NCI-H345 treated with DMSO at 0.1 percent for 48 hours (cell line): ENCODE results near the gene UBE4B.
"Not testable (repeated sequence)": the region's sequence is repeated elsewhere in the genome, so short reads cannot be mapped to it uniquely, and the experiment has no call there.

Experiments used
- DNase-seq: peaks from one replicate; lab custom pipeline; 2025; ENCODE audit not compliant: unreplicated experiment; lab: John Stamatoyannopoulos, UW

The UBE4B gene

GRCh38 chr1:10170239-10170574, 137.4 kb downstream of the UBE4B start:
- DNase-seq = no peak

DNA sequence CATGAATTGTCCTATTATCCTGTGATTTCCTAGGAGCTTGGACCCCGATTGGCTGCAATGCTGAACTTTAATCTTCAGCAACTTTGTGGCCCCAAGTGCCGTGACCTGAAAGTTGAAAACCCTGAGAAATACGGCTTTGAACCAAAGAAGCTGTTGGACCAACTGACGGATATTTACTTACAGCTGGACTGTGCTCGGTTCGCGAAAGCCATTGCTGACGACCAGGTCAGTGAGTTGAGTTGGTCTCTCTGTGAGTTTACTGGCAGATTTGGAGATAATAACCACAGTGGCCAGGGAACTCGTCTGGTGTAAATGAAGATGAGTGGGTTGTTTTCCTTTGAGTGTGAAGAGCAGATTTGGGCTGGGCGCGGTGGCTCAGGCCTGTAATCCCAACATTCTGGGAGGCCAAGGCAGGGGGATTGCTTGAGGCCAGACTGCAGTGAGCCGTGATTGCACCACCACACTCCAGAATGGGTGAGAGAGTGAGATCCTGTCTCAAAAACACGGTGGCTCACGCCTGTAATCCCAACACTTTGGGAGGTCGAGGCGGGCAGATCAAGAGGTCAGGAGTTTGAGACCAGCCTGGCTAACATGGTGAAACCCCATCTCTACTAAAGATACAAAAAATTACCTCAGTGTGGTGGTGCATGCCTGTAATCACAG, 138.5 kb downstream of the UBE4B start:
- DNase-seq = no peak

GRCh38 chr1:10171995-10172669, 139.4 kb downstream of the UBE4B start:
- DNase-seq = no peak

- DNase-seq = no peak
These were observed 140.8 kb downstream of the UBE4B start for GRCh38 chr1:10173582-10173981.

DNA sequence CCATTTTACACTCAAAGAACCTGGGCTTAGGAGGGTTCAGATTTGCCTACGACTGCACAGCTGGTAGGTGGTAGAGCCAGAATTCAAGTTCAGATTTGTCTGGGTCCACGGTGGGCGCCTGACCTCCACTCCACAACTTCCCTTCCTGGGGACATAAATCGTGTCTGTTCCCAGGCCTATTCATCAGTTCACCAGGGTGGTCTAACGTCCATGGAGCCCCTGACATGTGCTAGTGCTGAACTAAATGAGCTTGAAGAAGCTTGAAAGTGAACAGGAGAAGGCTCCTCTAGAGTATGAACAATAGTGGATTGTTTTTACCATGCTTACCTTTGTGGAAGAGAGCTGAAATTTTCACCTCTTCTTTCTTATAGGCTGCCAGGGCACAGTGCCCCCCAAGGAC, 145.1 kb downstream of the UBE4B start:
- DNase-seq = no peak

DNA sequence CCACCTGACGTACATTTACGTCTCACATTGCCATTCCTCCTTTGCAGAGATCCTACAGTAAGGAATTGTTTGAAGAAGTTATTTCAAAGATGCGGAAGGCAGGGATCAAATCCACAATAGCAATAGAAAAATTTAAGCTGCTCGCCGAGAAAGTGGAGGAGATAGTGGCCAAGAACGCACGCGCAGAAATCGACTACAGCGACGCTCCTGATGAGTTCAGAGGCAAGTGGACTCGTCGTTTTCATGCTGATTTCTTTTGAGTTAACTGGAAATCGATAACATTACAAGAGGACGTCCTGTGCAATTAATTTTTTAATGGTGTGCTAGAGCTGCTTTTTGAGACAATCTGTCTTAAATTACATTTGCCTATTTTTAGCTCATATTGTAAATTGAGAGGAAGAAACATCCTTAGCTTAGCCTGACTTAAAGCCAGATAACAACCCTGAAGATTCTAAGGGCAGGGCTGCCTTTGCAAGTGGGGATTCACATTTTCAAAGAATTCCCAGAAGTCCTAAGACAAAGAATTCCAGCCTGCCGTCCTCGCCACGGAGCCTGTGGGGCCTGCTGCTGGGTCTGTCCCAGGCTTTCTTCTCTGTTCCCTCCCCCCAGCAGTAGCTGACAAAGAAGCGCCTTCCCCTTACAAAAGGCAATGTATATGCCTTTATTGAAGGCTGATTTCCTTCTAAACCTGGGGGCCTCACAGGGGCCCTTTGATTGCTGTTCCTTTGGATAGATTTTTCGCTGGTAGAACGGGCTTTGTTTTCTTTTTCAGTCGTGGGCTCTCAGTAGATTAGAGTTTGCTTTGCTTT, 146.0 kb downstream of the UBE4B start:
- no peak for DNase-seq

GRCh38 chr1:10179406-10180091, 146.8 kb downstream of the UBE4B start:
- DNase-seq = no peak

DNA sequence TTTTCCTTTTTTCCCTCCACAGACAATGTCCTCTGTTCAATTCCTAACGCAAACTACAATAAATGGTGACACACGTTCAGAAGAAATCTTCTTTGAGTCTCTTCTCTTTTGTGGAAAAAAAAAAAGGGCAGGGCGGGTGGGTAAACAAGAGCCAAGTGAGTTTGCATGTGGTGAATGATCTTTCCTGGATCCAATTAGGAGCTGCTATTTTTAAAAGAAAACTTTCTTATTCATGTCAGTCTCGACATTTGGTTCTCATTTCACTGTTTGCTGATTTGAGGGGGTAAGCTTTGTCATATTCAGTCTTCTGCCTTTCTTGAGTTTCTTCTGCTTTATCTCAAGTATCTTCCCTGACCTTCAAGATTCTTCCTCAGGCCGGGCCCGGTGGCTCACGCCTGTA, 148.4 kb downstream of the UBE4B start:
- no peak for DNase-seq

- DNase-seq = no peak
These were observed 153.0 kb downstream of the UBE4B start for GRCh38 chr1:10185759-10186158.

DNA sequence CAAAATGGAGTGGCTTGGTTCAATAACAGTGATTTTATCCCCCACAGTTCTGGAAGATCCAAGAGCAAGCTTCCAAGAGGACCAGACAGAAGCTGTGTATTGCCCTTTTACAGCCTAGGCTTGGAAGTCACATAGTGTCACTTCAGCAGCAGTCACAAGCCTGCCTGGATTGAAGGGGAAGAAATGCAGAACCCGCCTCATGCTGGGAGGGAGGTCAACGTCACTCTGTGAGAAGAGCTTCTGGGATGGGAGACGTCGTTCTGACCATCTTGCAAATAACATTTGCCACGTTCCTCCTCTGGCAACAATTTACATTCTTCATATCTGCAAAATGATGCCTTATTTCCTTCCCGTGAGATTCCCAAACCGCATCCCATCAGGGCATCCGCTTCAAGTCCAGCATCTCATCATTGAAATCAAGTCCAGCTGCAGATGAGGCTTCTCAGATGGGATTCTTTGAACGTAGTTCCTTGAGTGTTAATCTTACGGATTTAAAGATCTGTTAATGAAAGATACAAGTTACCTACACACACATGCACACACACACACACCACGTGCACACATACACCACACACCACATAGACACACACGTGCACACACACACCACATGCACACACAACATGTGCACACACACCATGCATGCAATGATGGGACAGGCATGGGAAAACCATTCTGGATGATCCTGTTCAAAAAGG, 153.7 kb downstream of the UBE4B start:
- DNase-seq = no peak

- DNase-seq = no peak
These were observed 154.2 kb downstream of the UBE4B start for GRCh38 chr1:10187026-10187334.

- DNase-seq = no peak
These were observed 155.4 kb downstream of the UBE4B start for GRCh38 chr1:10188133-10188650.

GRCh38 chr1:10189659-10190058, 156.9 kb downstream of the UBE4B start:
- no peak for DNase-seq

DNA sequence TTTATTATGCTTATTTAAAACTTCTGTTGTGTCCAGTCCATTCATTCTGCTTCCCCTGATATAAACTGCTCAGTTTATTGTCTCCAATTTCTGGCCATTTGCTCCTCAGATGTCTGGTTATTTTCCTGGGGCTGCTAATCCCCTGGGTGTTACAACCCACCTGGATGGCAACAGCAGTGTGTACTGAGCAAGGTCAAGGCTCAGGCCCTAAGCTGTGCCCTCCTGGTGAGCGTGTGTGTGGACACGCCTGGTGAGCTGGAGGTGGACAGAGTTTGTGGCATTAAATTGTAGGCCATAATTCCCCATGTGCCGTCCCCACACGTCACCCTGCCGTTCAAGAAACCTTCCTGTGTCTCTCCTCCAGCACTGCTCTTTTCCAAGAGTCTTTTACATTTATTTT, 159.5 kb downstream of the UBE4B start:
- DNase-seq = no peak

GRCh38 chr1:10193288-10193687, 160.5 kb downstream of the UBE4B start:
- DNase-seq = no peak

- DNase-seq = no peak
These were observed 162.8 kb downstream of the UBE4B start for GRCh38 chr1:10195570-10195969.

DNA sequence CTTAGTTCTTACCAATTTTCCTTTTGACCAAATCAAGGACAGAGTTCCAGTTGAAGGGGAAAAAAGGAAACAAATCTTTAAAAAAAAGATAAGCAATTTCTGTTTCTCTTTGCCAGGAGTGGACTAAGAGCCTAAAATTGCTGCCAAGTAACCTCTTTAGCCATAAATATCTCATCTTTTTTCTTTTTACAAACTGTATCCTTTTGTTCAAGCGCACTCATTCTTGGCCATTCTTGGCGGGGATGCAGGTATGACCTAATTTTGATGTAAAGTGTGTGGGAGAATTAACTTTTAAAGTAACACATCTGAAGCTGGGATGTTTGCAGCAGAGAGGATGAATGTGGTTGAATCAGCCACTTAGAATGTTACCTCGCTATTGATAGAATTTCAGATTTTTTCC, 164.2 kb downstream of the UBE4B start:
- no peak for DNase-seq

GRCh38 chr1:10200620-10201019, 167.9 kb downstream of the UBE4B start:
- DNase-seq = no peak

DNA sequence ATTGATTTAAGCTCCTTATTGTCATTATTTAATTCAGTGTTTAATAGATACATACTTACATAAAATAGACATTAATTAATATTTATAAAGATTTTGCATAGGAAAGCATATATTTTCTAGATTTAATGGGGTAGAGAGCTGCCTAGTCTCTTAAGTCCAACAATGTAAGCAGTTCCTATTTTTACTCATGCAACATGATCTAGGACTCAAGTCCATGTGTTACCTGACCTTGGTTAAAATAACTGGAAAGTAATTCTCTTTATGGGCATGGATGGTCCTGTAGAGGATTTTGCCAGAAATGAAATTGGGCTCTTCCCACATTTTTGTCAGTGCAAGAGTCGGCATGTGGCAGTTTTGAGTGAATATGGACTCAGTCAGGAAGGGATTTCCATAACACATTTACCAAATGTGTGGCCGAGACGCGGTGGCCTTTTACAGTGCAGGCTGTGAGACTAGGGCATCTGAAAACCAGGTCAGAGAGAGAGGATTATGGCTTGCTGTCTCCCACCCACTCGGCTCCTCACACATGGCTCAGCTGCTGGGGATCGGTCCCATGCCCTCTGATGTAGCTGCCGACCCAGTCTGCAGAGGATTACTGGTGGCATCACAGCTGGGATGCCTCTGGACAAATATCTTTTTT, 171.4 kb downstream of the UBE4B start:
- DNase-seq = no peak

DNA sequence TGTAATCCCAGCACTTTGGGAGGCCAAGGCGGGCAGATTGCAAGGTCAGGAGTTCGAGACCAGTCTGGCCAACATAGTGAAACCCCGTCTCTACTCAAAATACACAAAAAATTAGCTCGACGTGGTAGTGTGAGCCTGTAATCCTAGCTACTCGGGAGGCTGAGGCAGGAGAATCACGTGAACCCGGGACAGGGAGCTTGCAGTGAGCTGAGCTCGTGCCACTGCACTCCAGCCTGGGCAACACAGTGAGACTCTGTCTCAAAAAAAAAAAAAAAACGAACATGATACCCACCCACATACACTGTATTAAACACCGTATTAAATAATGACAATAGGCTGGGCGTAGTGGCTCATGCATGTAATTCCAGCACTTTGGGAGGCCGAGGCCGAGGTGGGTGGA, 172.4 kb downstream of the UBE4B start:
- DNase-seq = not testable (repeated sequence)

DNA sequence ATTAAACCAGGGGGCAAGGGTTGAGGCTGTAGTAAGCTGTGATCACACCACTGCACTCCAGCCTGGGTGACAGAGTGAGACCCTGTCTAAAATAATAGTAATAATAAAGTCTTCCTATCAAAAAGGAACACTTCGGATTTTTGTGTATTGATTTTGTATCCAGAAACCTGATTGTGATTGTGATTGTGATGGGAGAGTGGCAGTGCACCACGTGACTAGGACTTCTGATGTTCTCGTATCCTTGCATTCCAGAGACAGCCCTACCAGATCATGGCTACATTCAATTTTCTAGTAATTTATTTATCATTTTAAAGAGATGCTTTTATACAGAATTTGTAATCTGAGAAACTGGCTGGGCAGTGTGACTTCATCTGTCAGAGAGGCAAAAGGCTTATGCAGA, 175.1 kb downstream of the UBE4B start:
- DNase-seq = no peak
